Hepatocyte (in vitro differentiated cells): Measurements from ENCODE around the gene SPX. TPM values are rescaled to one million over a fixed set of nuclear protein-coding genes. Genes with fewer than 3 reads are reported as not detected.

Experiments used
- DNase-seq: peaks from one replicate; pipeline ENCODE4 v3.0.0-alpha.2; 2016; ENCODE audit warnings: low spot score
- H2AFZ ChIP-seq: fragments of 200-600 bp; sonication (generic); 2 replicates; pipeline ENCODE4 v1.6.0; 2016; ENCODE audit warnings: antibody characterized with exemption, mild to moderate bottlenecking
- H3K27ac ChIP-seq: fragments of 200-600 bp; sonication (generic); 2 replicates; pipeline ENCODE4 v1.5.1; 2016; ENCODE audit warnings: mild to moderate bottlenecking
- H3K27me3 ChIP-seq: fragments of 200-600 bp; sonication (generic); 2 replicates; pipeline ENCODE4 v1.6.1; 2016
- H3K36me3 ChIP-seq: fragments of 200-600 bp; sonication (generic); replicated peaks from 2 replicates; pipeline ENCODE4 v1.5.1; 2016; ENCODE audit warnings: low read depth; ENCODE audit not compliant: insufficient read depth
- H3K4me1 ChIP-seq: fragments of 200-600 bp; sonication (generic); 2 replicates; pipeline ENCODE4 v1.5.1; 2016; ENCODE audit warnings: mild to moderate bottlenecking, moderate library complexity; ENCODE audit not compliant: insufficient read depth
- H3K4me2 ChIP-seq: fragments of 200-600 bp; sonication (generic); 2 replicates; pipeline ENCODE4 v1.6.0; 2016
- H3K4me3 ChIP-seq: fragments of 200-600 bp; sonication (generic); 2 replicates; pipeline ENCODE4 v1.5.1; 2016; ENCODE audit warnings: mild to moderate bottlenecking
- H3K79me2 ChIP-seq: fragments of 200-600 bp; sonication (generic); 2 replicates; pipeline ENCODE4 v1.6.0; 2017; ENCODE audit warnings: mild to moderate bottlenecking
- H3K9me2 ChIP-seq: fragments of 200-600 bp; sonication (generic); replicated peaks from 2 replicates; pipeline ENCODE4 v1.6.0; 2017; ENCODE audit warnings: mild to moderate bottlenecking; ENCODE audit not compliant: insufficient read depth
- H3K9me3 ChIP-seq: fragments of 200-600 bp; sonication (generic); 2 replicates; pipeline ENCODE4 v1.5.1; 2016; ENCODE audit warnings: low read depth, mild to moderate bottlenecking
- H4K20me1 ChIP-seq: fragments of 200-600 bp; sonication (generic); 2 replicates; pipeline ENCODE4 v1.6.0; 2016; ENCODE audit warnings: mild to moderate bottlenecking; ENCODE audit not compliant: insufficient read depth, poor library complexity, severe bottlenecking
- CTCF ChIP-seq: fragments of 200-600 bp; sonication (generic); IDR thresholded peaks from 2 replicates; pipeline ENCODE4 v1.5.1; 2016; ENCODE audit warnings: antibody characterized with exemption, mild to moderate bottlenecking; ENCODE audit not compliant: poor library complexity
- EZH2 ChIP-seq: fragments of 200-600 bp; sonication (generic); IDR thresholded peaks from 2 replicates; pipeline ENCODE4 v1.6.1; 2016; ENCODE audit warnings: antibody characterized with exemption, mild to moderate bottlenecking, borderline replicate concordance
- EZH2phosphoT487 ChIP-seq: fragments of 200-600 bp; sonication (generic); IDR thresholded peaks from one replicate; pipeline ENCODE4 v1.6.1; 2018; ENCODE audit warnings: antibody characterized with exemption, mild to moderate bottlenecking, low read depth, moderate library complexity; ENCODE audit not compliant: unreplicated experiment, severe bottlenecking
- WGBS: methylation state at CpG from one replicate; pipeline ENCODE4 v1.1.6; 2016; ENCODE audit warnings: low lambda C conversion rate; ENCODE audit errors: missing lambda C conversion rate; 5-methylcytosine and 5-hydroxymethylcytosine counted together
- polyA plus RNA-seq: library from polyadenylated mRNA; unstranded; fragments of >200 nt; fragmentation: Nextera tagmentation; extraction: Ambion mirVana; gene quantifications from 2 replicates; pipeline ENCODE4 v1.2.1, GENCODE V29; 2016
- total RNA-seq: library from RNA; depleted of rRNA; stranded (reverse); fragments of >200 nt; gene quantifications from 2 replicates; pipeline ENCODE4 v1.2.3, GENCODE V29; 2014

The SPX gene
- total RNA-seq (0.63 and 1.3 TPM in 2 replicates), polyA plus RNA-seq (0.39 and 0.97 TPM in 2 replicates)

- Histone ChIP-seq H2AFZ (peak within 1 kb of the TSS; percentile 82), H3K27ac (no peak within 1 kb of the TSS), H3K9me2 (no peaks in the 10 kb centered on the region), H3K4me2 (peak within 1 kb of the TSS; percentile 99), H4K20me1 (no peaks in the 10 kb centered on the region), H3K4me3 (no peak within 1 kb of the TSS), H3K4me1 (no peaks in the 10 kb centered on the region), H3K36me3 (no peaks in the 10 kb centered on the region), H3K9me3 (no peaks in the 10 kb centered on the region), H3K79me2 (no peaks in the 10 kb centered on the region), H3K27me3 (peaks cover 39% of the 10 kb centered on the region)
- TF ChIP-seq EZH2phosphoT487, result no peak
- no peak for TF ChIP-seq EZH2
- no peak for TF ChIP-seq CTCF
- 88% methylated on average over 1 of the region's 1 CpG for WGBS
- DNase-seq, result no peak
Measured at GRCh38 chr12:21526053-21526452, at the start of gene SPX. Gene SPX (plus strand): TSS chr12:21526296. CDS start chr12:21526473, 177 bp downstream.

- 95% methylated on average over 3 of the region's 3 CpGs for WGBS
- Histone ChIP-seq H2AFZ (no peak overlapping the region), H3K4me3 (no peak overlapping the region), H3K27me3 (no peaks in the 10 kb centered on the region), H3K9me3 (no peaks in the 10 kb centered on the region), H3K4me2 (no peak overlapping the region), H3K36me3 (no peaks in the 10 kb centered on the region), H3K79me2 (no peaks in the 10 kb centered on the region), H3K27ac (no peak overlapping the region), H4K20me1 (no peaks in the 10 kb centered on the region), H3K9me2 (no peaks in the 10 kb centered on the region), H3K4me1 (no peaks in the 10 kb centered on the region)
- DNase-seq, result no peak
- TF ChIP-seq EZH2, result no peak
- no peak for TF ChIP-seq CTCF
- no peak for TF ChIP-seq EZH2phosphoT487
Measured at GRCh38 chr12:21476949-21477348, 49.1 kb upstream of the SPX start.

- DNase-seq, result no peak
- no peak overlapping the region for H3K4me3 ChIP-seq
- H3K27me3 ChIP-seq, result no peaks in the 10 kb centered on the region
- H2AFZ ChIP-seq, result no peak overlapping the region
- no peaks in the 10 kb centered on the region for H3K9me2 ChIP-seq
- H3K9me3 ChIP-seq, result no peaks in the 10 kb centered on the region
- no peak for TF ChIP-seq EZH2
- TF ChIP-seq EZH2phosphoT487, result no peak
- no peak for TF ChIP-seq CTCF
- H3K36me3 ChIP-seq, result no peaks in the 10 kb centered on the region
- no peaks in the 10 kb centered on the region for H3K79me2 ChIP-seq
- no peaks in the 10 kb centered on the region for H4K20me1 ChIP-seq
- no peak overlapping the region for H3K27ac ChIP-seq
- H3K4me2 ChIP-seq, result no peak overlapping the region
- WGBS, result 94% methylated on average over 10 of the region's 10 CpGs
- H3K4me1 ChIP-seq, result no peaks in the 10 kb centered on the region
Measured at GRCh38 chr12:21478756-21479455, 47.2 kb upstream of the SPX start.
